Nephron progenitor cell (in vitro differentiated cells): Measurements from ENCODE around the gene RHBDF2.

Experiments used
- DNase-seq: peaks from one replicate; pipeline ENCODE4 v3.0.0; 2021
- H3K27ac Mint-ChIP-seq: 2 replicates; pipeline ENCODE4 v1.8.0; 2021; ENCODE audit warnings: mild to moderate bottlenecking, moderate library complexity, mixed read lengths
- H3K27me3 Mint-ChIP-seq: 2 replicates; pipeline ENCODE4 v1.8.0; 2021; ENCODE audit warnings: mild to moderate bottlenecking, low read depth, mixed read lengths; ENCODE audit not compliant: poor library complexity
- H3K36me3 Mint-ChIP-seq: 2 replicates; pipeline ENCODE4 v1.8.0; 2021; ENCODE audit warnings: low read depth, mixed read lengths
- H3K4me1 Mint-ChIP-seq: 2 replicates; pipeline ENCODE4 v1.8.0; 2021; ENCODE audit warnings: mixed read lengths
- H3K4me3 Mint-ChIP-seq: 2 replicates; pipeline ENCODE4 v1.8.0; 2021; ENCODE audit warnings: mild to moderate bottlenecking, moderate library complexity, mixed read lengths
- H3K9me3 Mint-ChIP-seq: 2 replicates; pipeline ENCODE4 v1.8.0; 2021; ENCODE audit warnings: mild to moderate bottlenecking, moderate library complexity, mixed read lengths
- TF ChIP-seq, protein P1 (sequence below): fragments of 200-600 bp; sonication (generic); IDR thresholded peaks from 2 replicates; pipeline ENCODE4 v1.5.0; 2021; ENCODE audit warnings: antibody characterized with exemption

RHBDF2 gene

DNA sequence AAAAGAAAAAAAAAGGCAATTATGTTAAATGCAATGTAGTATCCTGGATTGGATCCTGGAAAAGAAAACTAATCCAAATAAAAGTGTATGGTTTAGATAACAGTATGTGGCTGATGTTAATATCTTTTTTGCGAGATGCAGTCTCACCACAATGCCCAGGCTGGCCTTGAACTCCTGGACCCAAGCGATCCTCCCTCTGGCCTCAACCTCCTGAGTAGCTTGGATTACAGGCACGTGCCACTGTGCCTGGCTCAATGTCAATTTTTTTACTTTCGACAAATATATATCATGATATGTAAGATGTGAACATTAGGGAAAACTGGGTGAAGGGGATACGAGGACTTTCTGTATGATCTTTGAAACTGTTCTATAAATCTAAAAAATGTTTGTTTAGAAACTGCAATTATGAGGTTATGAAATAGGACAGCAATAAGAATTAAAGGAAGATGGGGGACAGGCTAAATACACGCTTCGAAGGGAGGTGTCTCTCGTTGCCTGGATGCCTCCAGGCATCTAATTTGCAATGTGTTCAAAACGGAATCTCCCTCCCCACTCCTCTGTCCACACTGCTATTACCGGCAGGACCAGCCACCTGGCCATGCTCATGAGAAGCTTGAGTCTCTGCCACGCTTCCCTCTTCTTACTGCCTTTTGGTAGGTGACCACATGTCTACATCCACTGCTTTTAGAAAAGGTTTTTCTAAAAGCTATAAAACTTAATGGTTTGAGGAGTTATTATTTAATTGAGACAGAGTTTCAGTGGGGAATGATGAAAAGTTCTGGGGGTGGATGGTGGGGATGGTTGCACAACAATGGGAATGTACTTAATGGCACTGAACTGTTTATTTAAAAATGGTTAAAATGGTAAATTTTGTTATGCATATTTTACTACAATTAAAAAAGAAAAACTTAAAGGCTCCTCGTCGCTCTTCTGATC, 63.5 kb downstream of the RHBDF2 start:
- H3K4me3 Mint-ChIP-seq, result no peak overlapping the region
- H3K4me1 Mint-ChIP-seq, result peaks cover 55% of the 10 kb centered on the region
- no peaks in the 10 kb centered on the region for H3K9me3 Mint-ChIP-seq
- H3K27me3 Mint-ChIP-seq, result peaks cover 5% of the 10 kb centered on the region
- DNase-seq, result no peak
- TF ChIP-seq, protein P1, sequence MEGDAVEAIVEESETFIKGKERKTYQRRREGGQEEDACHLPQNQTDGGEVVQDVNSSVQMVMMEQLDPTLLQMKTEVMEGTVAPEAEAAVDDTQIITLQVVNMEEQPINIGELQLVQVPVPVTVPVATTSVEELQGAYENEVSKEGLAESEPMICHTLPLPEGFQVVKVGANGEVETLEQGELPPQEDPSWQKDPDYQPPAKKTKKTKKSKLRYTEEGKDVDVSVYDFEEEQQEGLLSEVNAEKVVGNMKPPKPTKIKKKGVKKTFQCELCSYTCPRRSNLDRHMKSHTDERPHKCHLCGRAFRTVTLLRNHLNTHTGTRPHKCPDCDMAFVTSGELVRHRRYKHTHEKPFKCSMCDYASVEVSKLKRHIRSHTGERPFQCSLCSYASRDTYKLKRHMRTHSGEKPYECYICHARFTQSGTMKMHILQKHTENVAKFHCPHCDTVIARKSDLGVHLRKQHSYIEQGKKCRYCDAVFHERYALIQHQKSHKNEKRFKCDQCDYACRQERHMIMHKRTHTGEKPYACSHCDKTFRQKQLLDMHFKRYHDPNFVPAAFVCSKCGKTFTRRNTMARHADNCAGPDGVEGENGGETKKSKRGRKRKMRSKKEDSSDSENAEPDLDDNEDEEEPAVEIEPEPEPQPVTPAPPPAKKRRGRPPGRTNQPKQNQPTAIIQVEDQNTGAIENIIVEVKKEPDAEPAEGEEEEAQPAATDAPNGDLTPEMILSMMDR, result no peak
- no peak overlapping the region for H3K27ac Mint-ChIP-seq
- H3K36me3 Mint-ChIP-seq, result peaks cover 41% of the 10 kb centered on the region

DNA sequence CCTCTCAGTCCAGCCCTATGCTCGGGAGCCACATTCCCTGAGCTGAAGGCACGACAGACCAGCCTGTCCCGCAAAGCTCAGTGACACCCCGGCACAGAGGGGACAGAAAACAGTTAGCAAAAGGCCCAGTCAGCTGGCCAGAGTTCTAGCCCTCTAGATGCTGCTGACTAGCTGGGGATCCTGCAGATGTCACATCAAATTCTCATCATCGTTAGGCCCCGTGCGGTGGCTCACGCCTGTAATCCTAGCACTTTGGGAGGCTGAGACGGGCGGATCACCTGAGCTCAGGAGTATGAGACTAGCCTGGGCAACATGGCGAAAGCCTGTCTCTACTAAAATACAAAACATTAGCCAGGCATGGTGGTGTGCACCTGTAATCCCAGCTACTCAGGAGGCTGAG, 65.5 kb downstream of the RHBDF2 start:
- H3K4me1 Mint-ChIP-seq, result peaks cover 36% of the 10 kb centered on the region
- H3K9me3 Mint-ChIP-seq, result no peaks in the 10 kb centered on the region
- TF ChIP-seq, protein P1, result no peak
- H3K27me3 Mint-ChIP-seq, result peaks cover 5% of the 10 kb centered on the region
- H3K4me3 Mint-ChIP-seq, result no peak overlapping the region
- peaks cover 35% of the 10 kb centered on the region for H3K36me3 Mint-ChIP-seq
- peak overlapping the region; percentile 70 for H3K27ac Mint-ChIP-seq
- DNase-seq, result no peak

DNA sequence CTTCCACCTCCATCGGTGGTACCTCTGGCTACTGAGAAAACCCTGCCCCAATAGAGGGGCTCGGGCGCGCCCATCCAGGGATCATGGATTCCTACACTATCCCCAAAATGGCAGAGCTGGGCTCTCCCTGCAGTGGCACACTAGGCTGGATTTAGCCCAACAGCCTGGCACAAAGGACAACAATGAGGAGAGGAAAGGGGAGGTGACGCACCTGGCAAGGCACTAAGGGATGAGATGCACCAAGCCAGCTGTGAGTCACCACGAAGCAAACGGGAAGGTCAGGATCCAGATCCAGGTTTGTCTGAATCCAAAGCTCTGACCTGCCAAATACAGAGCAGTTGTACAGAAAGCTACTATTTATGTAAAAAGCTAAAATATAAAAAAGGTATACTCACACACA, 66.4 kb downstream of the RHBDF2 start:
- TF ChIP-seq, protein P1, result no peak
- no peak overlapping the region for H3K27ac Mint-ChIP-seq
- DNase-seq, result no peak
- peaks cover 35% of the 10 kb centered on the region for H3K4me1 Mint-ChIP-seq
- H3K9me3 Mint-ChIP-seq, result no peaks in the 10 kb centered on the region
- H3K4me3 Mint-ChIP-seq, result no peak overlapping the region
- peaks cover 5% of the 10 kb centered on the region for H3K27me3 Mint-ChIP-seq
- H3K36me3 Mint-ChIP-seq, result peaks cover 35% of the 10 kb centered on the region

DNA sequence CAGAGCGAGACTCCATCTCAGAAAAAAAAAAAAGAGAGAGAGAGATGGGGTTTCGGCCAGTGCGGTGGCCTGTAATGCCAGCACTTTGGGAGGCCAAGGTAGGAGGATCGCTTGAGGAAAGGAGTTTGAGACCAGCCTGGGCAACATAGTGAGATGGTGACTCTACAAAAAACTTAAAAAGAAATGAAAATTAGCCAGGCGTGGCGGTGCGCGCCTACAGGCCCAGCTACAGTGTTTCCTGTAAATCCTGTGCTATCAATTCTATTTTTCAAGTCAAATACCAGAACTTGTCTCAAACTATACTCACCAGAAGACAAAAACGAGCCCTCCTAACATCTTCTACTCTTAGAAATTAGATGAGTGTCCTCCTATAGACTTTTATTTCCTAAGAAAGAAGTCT, 67.5 kb downstream of the RHBDF2 start:
- Mint-ChIP-seq H3K27ac (no peak overlapping the region), H3K27me3 (peaks cover 3% of the 10 kb centered on the region), H3K36me3 (peaks cover 35% of the 10 kb centered on the region), H3K4me1 (peaks cover 23% of the 10 kb centered on the region), H3K4me3 (no peak overlapping the region), H3K9me3 (no peaks in the 10 kb centered on the region)
- TF ChIP-seq, protein P1, result no peak
- DNase-seq, result no peak

DNA sequence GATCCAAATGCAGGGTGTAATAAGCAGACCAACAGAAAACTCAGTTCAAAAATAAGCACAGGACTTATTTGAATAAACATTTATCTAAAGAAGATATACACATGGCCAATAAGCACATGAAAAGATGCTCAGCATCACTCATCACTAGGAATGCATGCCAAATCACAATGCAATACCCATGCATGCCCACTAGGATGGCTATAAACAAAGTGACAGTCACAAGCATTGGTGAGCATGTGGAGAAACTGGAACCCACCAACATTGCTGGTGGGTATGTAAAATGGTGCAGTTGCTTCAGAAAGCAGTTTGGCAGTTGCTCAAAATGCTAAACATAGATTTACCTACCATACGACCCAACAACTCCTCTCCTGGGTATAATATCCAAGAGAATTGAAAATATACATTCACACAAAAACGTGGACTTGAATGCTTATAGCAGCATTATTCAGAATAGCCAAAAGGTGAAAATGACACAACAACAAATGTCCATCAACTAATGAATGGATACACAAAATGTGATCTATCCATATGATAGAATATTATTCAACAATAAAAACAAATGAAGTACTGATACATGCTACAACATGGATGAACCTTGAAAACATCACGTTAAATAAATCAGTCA, 68.4 kb downstream of the RHBDF2 start:
- Mint-ChIP-seq H3K27ac (no peak overlapping the region), H3K27me3 (no peaks in the 10 kb centered on the region), H3K4me1 (peaks cover 23% of the 10 kb centered on the region), H3K9me3 (no peaks in the 10 kb centered on the region), H3K36me3 (peaks cover 38% of the 10 kb centered on the region), H3K4me3 (no peak overlapping the region)
- no peak for DNase-seq
- TF ChIP-seq, protein P1, result peak; percentile 40
